GM12874 (cell line): ENCODE results near the gene KSR1.

ENCODE experiments used
- TF ChIP-seq, protein P1 (sequence below): IDR thresholded peaks from 2 replicates; pipeline ENCODE4 v1.5.1; 2011; ENCODE audit warnings: low read depth, mild to moderate bottlenecking, control low read depth, low read length, moderate library complexity; ENCODE audit not compliant: insufficient read depth

KSR1 gene

GRCh38 chr17:27455236-27455913 lies 873 bp upstream of the KSR1 start:
- TF ChIP-seq, protein P1, sequence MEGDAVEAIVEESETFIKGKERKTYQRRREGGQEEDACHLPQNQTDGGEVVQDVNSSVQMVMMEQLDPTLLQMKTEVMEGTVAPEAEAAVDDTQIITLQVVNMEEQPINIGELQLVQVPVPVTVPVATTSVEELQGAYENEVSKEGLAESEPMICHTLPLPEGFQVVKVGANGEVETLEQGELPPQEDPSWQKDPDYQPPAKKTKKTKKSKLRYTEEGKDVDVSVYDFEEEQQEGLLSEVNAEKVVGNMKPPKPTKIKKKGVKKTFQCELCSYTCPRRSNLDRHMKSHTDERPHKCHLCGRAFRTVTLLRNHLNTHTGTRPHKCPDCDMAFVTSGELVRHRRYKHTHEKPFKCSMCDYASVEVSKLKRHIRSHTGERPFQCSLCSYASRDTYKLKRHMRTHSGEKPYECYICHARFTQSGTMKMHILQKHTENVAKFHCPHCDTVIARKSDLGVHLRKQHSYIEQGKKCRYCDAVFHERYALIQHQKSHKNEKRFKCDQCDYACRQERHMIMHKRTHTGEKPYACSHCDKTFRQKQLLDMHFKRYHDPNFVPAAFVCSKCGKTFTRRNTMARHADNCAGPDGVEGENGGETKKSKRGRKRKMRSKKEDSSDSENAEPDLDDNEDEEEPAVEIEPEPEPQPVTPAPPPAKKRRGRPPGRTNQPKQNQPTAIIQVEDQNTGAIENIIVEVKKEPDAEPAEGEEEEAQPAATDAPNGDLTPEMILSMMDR, result no peak

DNA sequence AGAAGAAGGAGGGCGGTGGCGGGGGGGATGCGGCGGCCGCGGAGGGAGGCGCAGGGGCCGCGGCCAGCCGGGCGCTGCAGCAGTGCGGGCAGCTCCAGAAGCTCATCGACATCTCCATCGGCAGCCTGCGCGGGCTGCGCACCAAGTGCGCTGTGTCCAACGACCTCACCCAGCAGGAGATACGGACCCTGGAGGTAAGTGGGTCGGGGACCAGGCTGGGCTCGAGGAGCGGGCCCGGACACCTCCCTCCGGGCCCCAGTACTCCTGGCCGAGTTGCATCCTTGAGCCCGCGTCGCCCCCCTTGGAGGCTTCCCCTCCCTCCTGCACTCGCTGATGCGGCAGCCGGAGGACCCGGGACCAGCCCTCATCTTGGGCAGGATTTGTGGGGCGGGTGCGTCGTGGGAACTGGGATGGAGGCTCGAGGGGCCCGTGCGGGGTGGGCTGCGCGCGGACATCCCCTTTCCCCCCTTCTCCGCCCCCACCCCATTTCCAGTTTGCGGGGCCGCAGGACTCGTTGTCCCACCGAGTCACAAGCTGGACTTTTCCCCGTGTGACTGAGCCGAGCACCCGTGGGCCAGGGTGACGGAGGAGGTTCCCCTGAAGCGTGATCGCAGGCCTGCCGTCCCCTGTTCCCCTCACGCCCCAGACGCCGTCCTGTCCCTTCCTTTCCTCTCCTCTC lies 572 bp downstream of the KSR1 start:
- TF ChIP-seq, protein P1, result no peak

- TF ChIP-seq, protein P1, result no peak
These were observed 1.1 kb downstream of the KSR1 start for GRCh38 chr17:27457360-27457715.

DNA sequence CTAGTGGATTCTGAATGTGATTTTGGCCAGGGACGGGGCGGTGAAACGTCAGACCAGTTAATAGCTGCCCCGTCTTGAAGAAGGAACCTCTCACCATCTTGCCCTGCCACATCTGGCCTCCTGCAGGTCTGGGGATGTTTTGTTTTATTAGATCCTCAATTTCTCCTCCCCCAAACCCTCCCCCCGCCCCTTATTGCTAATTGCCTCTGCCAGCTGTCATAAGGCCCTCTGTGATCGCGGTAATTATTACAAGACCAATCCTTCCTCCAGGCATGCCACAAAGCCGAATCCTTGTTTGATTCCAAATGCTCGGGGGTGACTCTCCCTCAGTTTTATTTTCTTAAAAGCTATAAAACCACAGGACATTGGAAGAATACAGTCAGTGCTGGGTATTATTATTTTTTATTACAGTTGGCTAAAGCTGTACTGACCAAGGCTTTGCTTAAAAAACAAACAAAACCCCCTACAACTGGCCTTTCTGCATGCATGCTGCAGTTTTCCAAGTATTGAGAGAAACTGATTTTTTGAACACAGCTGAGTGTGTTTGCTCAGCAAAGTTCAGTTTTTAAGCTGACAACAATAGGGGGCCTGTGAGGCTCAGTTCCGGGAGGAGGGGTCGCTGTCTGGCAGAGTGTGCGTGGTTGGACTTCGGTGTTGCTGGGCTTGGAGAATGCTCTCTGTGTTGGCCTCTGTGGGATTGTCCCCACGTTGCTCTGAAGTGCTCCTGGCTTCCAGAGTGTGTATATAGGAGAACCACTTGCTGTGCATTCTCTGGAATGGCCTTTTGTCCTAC lies 1.7 kb downstream of the KSR1 start:
- TF ChIP-seq, protein P1, result no peak

DNA sequence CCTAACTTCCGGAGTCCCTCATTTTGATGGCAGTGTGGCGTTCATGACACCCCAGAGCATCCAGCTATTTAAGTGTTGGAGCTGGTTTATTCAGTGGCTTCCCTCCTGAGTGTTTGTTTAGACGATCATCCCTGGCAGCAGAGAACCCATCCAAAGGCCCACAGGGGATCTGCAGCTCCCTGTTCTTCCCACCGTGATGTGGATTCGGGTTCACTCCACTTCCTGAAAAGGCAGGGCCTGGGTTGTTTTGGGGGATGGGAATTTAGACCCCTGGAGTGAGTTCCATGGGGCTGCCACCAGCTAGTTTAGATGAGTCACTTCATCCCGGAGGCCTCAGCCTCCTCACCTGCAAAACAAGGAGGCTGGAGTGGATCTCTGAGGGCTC lies 2.3 kb downstream of the KSR1 start:
- TF ChIP-seq, protein P1, result no peak

DNA sequence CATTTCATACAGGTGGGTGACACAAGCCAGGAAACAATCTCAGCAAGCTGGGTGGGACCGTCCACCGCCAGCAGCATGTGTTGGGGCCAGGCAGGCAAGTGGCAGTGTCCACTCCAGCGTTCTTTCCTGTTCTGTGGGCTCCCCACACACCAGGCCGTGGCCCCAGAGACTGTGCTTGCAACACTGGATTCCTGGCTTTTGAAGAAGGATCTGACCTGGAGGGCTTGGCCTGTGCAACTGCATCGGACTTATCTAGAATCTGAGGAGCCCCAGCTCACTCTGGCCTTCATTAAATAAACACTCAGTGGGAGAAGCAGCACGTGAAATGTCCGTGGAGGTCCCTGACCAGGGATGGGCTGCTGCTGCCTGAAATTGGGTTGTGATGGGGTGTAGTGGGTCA lies 3.2 kb downstream of the KSR1 start:
- TF ChIP-seq, protein P1, result no peak

DNA sequence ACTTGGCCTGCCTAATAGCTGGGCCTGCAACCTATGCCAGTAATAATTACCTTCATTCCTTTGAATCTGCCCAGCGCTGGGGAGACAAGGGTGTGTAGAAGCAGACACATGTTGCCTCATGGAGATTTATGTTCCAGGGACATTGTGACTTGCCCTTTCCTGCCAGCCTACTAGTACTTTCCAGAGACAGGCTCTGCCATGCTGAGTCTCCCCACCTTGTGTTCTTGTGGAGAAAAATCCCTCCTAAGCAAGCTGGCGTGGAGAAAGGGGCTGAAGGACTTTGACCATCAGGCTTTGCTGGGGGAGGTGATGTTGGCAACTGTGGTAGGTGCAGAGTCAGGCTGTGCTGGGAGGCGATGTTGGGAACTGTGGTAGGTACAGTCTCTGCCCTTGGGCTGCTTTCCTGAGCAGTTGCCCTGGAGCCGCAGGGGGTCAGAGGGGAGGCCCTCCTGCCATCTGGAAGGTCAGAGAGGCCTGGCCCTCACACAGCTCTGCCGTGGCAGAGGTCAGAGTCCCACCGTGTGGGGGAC lies 4.0 kb downstream of the KSR1 start:
- TF ChIP-seq, protein P1, result no peak
